ENCODE results near the gene SEC11A. TPM values are rescaled to one million over a fixed set of nuclear protein-coding genes. Genes with fewer than 3 reads are reported as not detected.

SEC11A gene
- total and polyA plus RNA-seq, 4 donors: 56.7 to 90.2 (median 71.3) TPM

- H3K4me3 ChIP-seq (ENCODE audit: low read depth in 1 of 3, low read length in 3 of 3): no peak overlapping the region
- H3K9ac ChIP-seq (ENCODE audit: low read depth in 1 of 2, low read length in 2 of 2): no peak overlapping the region
- H3K36me3 ChIP-seq (ENCODE audit: control insufficient read depth in 4 of 4, insufficient read depth in 3 of 4, low read depth in 1 of 4, low read length in 3 of 4): peaks cover 0 to 2% (median 0%) of the 10 kb centered on the region in 4 donors
- no peak for TF ChIP-seq YY1 (IDR thresholded peaks at IDR 0.05)
- TF ChIP-seq MAX (IDR thresholded peaks at IDR 0.05): no peak
- TF ChIP-seq RXRA (IDR thresholded peaks at IDR 0.05): no peak
- no peak for TF ChIP-seq SP1 (IDR thresholded peaks at IDR 0.05)
- no peak for TF ChIP-seq HNF4A (conservative IDR thresholded peaks at IDR 0.05)
- TF ChIP-seq NR2F2 (IDR thresholded peaks at IDR 0.05): no peak
- no peak for TF ChIP-seq REST (IDR thresholded peaks at IDR 0.05)
- no peak for TF ChIP-seq GABPA (IDR thresholded peaks at IDR 0.05 in 1 of 2, conservative IDR thresholded peaks at IDR 0.05 in 1 of 2)
- TF ChIP-seq EGR1 (IDR thresholded peaks at IDR 0.05; ENCODE audit: low read depth in 2 of 2): no peak
- TF ChIP-seq, protein P1, sequence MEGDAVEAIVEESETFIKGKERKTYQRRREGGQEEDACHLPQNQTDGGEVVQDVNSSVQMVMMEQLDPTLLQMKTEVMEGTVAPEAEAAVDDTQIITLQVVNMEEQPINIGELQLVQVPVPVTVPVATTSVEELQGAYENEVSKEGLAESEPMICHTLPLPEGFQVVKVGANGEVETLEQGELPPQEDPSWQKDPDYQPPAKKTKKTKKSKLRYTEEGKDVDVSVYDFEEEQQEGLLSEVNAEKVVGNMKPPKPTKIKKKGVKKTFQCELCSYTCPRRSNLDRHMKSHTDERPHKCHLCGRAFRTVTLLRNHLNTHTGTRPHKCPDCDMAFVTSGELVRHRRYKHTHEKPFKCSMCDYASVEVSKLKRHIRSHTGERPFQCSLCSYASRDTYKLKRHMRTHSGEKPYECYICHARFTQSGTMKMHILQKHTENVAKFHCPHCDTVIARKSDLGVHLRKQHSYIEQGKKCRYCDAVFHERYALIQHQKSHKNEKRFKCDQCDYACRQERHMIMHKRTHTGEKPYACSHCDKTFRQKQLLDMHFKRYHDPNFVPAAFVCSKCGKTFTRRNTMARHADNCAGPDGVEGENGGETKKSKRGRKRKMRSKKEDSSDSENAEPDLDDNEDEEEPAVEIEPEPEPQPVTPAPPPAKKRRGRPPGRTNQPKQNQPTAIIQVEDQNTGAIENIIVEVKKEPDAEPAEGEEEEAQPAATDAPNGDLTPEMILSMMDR (IDR thresholded peaks at IDR 0.05; ENCODE audit: low read depth, low read length, missing input control): no peak
- no peak for TF ChIP-seq TAF1 (conservative IDR thresholded peaks at IDR 0.05)
- 78% methylated on average over 4 of the region's 4 CpGs for whole genome bisulfite sequencing
- no peak overlapping the region for H3K27ac ChIP-seq (ENCODE audit: low read depth in 1 of 2, low read length in 2 of 2)
- DNase-seq (ENCODE audit: low spot score): no peak
- H3K27me3 ChIP-seq (ENCODE audit: control insufficient read depth in 4 of 4, insufficient read depth in 4 of 4, low read length in 3 of 4): no peaks in the 10 kb centered on the region
- no peaks in the 10 kb centered on the region for H3K9me3 ChIP-seq (ENCODE audit: control insufficient read depth in 4 of 4, low read length in 3 of 4)
- H3K4me1 ChIP-seq (ENCODE audit: control insufficient read depth in 4 of 4, insufficient read depth in 4 of 4, low read length in 3 of 4): peaks cover 3 to 9% (median 8%) of the 10 kb centered on the region in 4 donors
Observed at GRCh38 chr15:84696757-84697156, 19.2 kb downstream of the SEC11A start.

DNA sequence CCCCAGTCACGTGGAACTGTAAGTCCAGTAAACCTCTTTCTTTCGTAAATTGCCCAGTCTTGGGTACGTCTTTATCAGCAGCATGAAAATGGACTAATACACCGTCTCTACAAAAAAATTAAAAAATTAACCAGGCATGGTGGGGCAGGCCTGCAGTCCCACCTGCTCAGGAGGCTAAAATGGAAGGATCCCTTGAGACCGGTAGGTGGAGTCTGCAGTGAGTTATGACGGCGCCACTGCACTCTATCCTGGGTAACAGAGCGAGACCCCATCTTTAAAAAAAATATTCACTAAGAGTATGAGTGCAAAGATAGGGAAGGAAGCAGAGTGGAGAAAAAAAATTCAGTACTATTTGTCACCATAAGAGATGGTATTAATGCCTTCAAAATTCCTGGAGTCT lies 25.6 kb downstream of the SEC11A start:
- Histone ChIP-seq H3K4me3 (ENCODE audit: low read depth in 1 of 3, low read length in 3 of 3) (no peak overlapping the region), H3K9ac (ENCODE audit: low read depth in 1 of 2, low read length in 2 of 2) (no peak overlapping the region), H3K4me1 (ENCODE audit: control insufficient read depth in 4 of 4, insufficient read depth in 4 of 4, low read length in 3 of 4) (no peaks in the 10 kb centered on the region), H3K27ac (ENCODE audit: low read depth in 1 of 2, low read length in 2 of 2) (no peak overlapping the region), H3K9me3 (ENCODE audit: control insufficient read depth in 4 of 4, low read length in 3 of 4) (no peaks in the 10 kb centered on the region), H3K36me3 (ENCODE audit: control insufficient read depth in 4 of 4, insufficient read depth in 3 of 4, low read depth in 1 of 4, low read length in 3 of 4) (peaks cover 2 to 11% (median 8%) of the 10 kb centered on the region in 4 donors), H3K27me3 (ENCODE audit: control insufficient read depth in 4 of 4, insufficient read depth in 4 of 4, low read length in 3 of 4) (no peaks in the 10 kb centered on the region)
- TF ChIP-seq JUND (IDR thresholded peaks at IDR 0.05) (no peak), RXRA (IDR thresholded peaks at IDR 0.05) (no peak), REST (IDR thresholded peaks at IDR 0.05) (no peak), EGR1 (IDR thresholded peaks at IDR 0.05; ENCODE audit: low read depth in 2 of 2) (no peak), RAD21 (IDR thresholded peaks at IDR 0.05) (no peak), FOXA1 (IDR thresholded peaks at IDR 0.05) (no peak), ATF3 (IDR thresholded peaks at IDR 0.05) (no peak), TAF1 (conservative IDR thresholded peaks at IDR 0.05) (no peak), YY1 (IDR thresholded peaks at IDR 0.05) (no peak), FOXA2 (IDR thresholded peaks at IDR 0.05) (no peak), SP1 (IDR thresholded peaks at IDR 0.05) (no peak), GABPA (IDR thresholded peaks at IDR 0.05 in 1 of 2, conservative IDR thresholded peaks at IDR 0.05 in 1 of 2) (no peak), NR2F2 (IDR thresholded peaks at IDR 0.05) (no peak), HNF4A (conservative IDR thresholded peaks at IDR 0.05) (no peak), HNF4G (IDR thresholded peaks at IDR 0.05) (no peak)
- TF ChIP-seq, protein P1 (IDR thresholded peaks at IDR 0.05; ENCODE audit: low read depth, low read length, missing input control): no peak
- TF ChIP-seq, protein P2, sequence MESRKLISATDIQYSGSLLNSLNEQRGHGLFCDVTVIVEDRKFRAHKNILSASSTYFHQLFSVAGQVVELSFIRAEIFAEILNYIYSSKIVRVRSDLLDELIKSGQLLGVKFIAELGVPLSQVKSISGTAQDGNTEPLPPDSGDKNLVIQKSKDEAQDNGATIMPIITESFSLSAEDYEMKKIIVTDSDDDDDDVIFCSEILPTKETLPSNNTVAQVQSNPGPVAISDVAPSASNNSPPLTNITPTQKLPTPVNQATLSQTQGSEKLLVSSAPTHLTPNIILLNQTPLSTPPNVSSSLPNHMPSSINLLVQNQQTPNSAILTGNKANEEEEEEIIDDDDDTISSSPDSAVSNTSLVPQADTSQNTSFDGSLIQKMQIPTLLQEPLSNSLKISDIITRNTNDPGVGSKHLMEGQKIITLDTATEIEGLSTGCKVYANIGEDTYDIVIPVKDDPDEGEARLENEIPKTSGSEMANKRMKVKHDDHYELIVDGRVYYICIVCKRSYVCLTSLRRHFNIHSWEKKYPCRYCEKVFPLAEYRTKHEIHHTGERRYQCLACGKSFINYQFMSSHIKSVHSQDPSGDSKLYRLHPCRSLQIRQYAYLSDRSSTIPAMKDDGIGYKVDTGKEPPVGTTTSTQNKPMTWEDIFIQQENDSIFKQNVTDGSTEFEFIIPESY (IDR thresholded peaks at IDR 0.05): no peak
- 96% methylated on average over 8 of the region's 8 CpGs for WGBS
- no peak for DNase-seq (ENCODE audit: low spot score)

Measured in liver (tissue), 9 donors.